T47D (cell line): ENCODE results near the gene AMPD3.

Experiments used
- DNase-seq, 2 experiments: peaks; one replicate each; pipeline versions ENCODE4 v3.0.0 to v3.0.0-alpha.2; 2011 to 2012; ENCODE audit warnings: low read depth in 1 of 2, low spot score in 1 of 2
- JUND ChIP-seq: IDR thresholded peaks from 2 replicates; pipeline ENCODE4 v1.6.1; 2012; ENCODE audit warnings: low read depth
- in situ Hi-C: cut with HindIII; loops from 2 replicates; pipeline ENCODE4 v1.10.0; 2016; ENCODE audit warnings: low sequenced_read_pairs, low pct_unique_long_range_greater_than_20kb

AMPD3 gene

DNA sequence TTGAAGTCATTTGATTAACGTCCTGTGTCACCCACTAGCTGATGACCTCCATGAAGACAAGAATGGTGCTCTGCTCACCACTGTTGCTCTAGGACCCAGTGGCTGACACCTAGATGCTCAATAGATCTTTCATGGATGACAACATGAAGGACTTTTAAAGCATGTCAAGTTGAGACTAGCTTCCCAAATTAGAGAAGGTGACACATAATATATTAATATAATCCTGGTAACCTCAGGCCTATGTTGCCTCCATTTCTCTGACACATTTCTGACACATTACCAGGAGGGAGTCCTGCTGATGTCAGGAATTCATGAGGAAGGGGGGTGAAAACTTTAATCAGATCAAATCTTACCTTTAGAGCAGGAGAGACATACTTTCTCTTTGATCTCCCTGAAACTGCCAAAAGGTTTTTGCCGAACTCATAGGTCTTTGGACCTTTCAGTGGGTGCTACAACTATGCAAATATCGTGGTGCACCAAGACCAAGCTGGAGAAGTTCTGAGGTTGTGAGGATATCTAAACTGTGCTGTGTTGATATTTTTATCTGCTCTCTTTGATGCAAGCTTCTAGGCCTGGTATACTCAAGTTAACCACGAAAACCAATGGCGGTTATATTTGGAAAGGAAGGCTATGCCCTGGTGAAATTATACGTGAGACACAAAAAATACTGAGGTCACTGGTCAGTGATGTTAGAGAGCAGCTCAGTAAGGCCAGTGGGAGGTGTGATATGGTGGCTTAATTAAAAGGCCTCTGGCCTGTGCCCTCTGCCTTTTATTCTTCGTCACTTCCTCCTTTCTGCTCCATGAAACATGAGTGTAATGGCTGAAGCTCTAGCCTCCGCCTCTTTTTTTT is 13.2 kb upstream of the AMPD3 start:
- TF ChIP-seq JUND = no peak
- in situ Hi-C loops = no loop called here
- DNase-seq = no peak

DNA sequence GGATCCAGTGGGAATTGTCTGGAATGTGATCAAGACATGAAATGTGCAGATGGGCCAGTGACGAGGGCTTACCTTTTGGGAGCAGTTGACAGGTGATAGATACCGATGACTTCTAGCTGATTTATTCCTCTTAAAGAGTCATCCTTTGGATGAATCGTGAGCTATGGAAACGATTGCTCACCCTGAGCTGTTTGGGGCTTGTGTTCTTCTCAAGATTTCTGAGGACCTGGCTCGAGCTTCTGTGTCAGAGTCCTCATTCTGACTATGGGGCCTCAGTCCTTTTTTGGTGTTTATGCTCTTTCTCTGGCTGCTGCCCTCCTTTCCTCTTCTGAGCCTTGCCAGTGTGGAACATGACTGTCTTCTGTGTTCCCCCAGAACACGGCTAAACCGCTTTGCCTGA is 11.9 kb upstream of the AMPD3 start:
- in situ Hi-C loops = no loop called here
- no peak for DNase-seq
- TF ChIP-seq JUND = no peak

DNA sequence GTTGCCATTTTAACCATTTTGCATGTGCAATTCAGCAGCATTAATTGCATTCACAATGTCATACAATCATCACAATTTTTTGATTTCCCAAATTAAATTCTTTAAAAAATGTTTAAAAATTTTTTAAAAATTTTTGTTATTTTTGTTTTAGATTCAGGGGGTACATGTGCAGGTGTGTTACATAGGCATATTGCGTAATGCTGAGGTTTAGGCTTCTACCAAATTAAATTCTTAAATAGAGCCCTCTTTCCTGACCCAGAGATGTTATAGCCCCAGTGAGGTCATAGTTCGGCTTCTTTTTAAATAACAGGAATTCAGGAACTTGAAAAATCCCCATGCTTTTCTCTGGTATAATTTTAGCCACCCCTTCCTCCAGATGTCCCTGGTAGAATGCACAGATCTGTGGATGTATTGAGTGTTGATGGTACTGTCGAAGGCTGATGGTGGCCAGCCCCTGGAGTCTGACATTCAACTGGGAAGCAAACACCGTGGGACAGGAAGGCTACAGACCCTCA is 11.3 kb upstream of the AMPD3 start:
- in situ Hi-C loops = no loop called here
- DNase-seq = no peak
- no peak for TF ChIP-seq JUND

DNA sequence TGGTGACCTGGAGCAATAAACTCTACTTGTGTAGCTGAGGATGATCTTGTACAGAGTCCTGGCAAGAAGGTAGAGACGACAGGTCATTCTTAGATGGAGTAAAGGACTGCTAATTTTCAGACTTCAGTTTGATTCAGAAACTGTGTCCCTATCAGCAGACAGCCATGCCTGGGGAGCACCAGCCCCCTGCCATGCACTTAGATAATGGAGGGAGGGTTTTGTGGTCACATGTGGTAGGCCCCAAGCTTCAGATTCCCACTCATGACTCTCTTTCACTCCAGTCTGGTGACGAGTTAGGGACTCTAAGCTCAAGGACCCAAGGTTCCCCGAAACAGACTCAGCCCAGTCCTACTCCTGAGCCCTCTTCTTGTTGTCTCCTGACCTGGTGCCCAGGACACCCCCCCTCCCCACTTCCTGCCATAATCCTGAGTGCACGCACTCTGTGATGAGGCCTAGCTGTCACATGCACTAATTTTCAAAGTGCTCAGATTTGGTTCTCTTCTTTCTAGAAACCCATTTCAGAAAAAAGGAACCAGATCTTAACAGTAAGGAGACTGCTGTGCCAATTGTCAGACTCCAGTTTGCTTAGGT is 10.2 kb upstream of the AMPD3 start:
- DNase-seq = no peak
- in situ Hi-C loops = no loop called here
- no peak for TF ChIP-seq JUND

DNA sequence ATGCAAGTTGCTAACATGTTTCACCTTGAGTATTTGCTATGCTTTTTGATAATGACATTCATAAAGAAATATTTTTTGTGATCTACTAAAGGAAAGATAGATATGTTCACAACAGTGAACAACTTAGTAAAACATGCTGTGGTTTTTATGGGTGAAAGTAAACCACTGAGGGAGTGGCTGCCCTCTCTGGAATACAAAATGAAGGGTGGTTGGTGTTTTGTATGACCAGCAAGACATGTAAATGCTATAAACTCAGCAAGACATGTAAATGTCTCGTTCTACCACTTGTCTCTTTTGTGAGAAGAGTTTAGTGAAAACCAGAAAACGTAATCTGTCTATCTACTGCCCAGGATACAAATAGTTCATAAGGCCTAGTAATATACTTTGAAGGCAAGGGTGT is 7.6 kb upstream of the AMPD3 start:
- in situ Hi-C loops = no loop called here
- no peak for TF ChIP-seq JUND
- DNase-seq = no peak

DNA sequence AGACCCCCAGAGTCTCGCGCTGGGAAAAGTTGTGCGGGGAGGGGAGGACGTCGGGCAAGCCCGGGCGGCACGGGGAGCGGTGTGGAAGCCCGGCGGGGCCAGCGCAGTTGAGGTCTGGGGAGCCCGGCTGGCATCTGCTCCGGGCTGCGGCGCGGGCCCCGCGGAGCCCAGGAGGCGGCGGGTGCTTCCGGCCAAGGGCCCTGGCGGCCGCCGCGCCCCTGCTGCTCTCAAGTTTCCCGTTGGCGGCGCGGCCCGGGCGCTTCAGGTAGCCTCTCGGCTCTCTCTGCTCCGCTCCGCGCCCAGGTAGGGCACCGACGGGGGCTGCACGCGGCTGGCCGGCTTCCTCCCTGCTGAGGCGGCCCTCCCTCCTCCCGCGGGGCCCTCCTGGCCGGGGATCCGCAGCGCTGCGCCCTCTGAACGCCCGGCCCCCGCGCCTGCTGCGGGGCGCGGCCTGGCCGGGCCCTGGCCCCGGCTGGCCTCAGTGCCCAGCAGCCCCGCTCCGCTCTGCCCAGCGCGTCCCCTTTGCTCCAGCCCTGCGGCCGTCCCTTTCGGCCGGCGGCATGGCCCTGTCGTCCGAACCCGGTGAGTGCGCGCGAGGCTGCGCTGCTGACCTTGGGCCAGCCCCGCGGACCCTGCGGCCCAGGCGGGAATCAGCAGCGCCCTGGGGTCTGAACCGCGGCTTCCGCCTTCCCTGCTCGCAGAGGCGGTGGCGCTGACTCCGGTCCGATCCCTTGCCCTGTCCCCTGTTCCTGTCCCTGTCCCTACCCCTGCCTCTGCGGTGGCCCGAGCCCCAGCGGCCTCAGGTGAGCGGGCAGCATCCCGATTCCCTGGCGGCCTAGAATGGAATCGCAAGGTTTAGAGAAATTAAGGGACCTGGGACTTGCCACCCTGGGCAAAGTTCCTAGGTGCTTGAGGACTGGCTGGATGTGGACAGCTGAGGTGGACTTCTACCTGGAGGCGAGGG is 4.3 kb upstream of the AMPD3 start:
- DNase-seq = peak; percentile 80 to 82
- TF ChIP-seq JUND = no peak
- in situ Hi-C loops = no loop called here

DNA sequence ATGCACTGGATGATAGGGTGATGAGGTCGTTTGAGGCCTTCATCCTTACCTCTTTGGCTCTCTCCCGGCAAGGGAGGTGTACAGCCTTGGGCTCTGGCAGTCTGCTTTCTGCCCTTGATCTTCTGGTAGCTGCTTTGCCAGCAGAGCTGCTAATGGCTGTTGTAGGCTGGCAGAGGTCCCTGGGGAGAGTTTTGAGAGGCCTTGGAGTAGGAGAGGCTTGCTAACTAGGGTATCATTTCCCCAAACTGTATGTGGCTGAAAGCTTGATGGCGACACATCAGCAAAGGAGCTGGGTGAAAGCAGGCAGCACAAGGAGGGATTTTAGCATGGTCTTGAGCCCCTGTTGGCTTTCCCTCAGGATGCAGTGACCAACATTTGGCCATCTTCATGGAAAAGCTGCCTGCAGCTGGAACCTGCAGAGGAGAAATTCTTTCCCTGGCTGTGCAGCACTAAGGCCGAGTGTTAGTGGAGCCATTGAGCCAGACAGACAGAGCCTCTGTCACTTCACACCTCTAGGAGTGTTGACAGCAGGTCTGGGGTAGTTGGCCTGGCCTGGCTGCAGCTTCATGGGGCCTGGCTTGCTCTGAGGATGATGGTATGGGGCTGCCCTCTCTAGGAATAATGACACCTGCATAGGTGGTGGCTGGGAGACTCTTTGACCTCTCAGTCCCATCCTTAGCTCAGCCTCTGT is 3.5 kb upstream of the AMPD3 start:
- no peak for TF ChIP-seq JUND
- in situ Hi-C loops = no loop called here
- no peak for DNase-seq

DNA sequence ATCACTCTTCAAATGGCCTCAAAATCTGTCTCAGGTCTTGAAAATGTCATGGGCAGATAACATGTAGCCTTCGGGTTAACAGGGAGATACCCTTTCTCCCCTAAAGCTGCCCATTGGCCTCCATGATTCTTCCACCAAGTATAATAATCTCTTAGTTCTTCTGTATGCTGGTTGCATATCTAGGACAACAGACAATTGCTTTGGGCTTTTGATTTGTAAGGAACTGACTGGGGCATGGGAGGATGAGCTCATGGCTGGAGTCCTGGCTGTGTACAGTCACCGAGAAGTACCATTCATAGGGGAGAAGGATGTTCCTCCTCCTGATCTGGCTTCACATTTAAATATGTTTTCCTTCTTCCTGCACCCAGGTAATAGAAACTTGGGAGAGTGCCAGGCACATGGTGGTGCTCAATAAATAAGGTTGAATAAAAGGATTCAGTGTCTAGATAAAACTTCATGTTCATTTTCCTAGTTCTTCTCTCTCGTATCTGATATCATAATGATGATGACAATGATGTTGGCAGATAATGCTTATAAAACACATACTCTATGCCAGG is 2.8 kb upstream of the AMPD3 start:
- DNase-seq = no peak
- in situ Hi-C loops = no loop called here
- no peak for TF ChIP-seq JUND

DNA sequence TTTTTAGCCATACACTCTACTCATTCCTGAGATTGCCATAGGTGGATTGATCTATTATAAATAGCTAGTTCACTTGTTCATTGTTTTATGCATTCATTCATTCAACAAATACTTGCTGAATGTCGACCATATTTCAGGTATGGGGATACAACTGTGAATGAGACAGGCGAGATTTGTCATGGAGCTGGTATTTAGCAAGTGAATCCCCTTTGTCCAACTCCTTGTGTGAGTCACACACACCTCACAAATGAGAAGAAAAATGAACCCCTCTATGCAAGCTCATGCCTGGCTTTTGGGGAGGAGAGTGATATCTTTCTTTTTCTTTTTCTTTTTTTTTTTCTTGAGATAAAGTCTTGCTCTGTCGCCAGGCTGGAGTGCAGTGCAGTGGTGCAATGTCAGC is 1.8 kb upstream of the AMPD3 start:
- TF ChIP-seq JUND = no peak
- in situ Hi-C loops = no loop called here
- DNase-seq = no peak

DNA sequence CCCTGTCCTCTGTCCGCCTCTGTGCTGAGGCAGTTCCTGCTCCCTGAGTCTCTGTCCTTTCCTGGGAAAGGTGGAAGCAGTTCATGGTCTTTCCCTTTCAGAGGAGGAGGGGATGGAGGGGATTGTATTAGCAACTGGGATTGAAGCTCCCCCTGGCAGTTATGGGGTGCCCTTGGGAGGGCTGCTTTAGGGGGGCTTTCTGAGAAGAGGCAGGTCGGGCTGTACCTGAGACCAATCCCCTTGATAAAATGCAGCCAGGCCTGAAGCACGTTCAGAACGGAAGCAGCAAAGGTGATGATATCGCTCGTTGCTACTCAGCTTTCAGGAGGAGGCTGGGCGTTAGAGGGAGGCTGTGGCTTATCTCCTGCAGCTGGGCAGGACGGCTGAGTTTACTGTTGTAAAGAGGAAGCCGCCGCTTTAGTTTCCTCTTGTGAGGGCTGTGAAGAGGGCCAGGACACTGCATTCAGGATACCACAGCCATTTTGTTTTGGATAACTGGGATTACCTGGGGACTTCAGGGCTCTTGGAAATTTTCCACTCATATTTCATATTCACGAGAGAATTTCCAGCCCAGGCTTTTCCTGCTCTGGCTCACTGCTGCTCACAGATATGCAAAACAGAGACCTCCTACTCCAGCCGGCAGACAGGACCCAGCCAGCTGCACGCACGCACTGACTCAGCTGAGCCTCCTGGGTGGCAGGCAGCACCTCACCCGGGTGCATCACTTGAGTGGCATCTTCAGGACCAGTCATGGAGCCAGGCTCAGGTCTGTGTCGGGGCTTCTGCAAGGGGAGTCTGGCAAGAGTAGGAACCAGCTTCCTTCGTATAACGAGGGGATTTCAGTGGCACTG is 798 bp downstream of the AMPD3 start:
- TF ChIP-seq JUND = no peak
- DNase-seq = no peak
- in situ Hi-C loops = no loop called here

DNA sequence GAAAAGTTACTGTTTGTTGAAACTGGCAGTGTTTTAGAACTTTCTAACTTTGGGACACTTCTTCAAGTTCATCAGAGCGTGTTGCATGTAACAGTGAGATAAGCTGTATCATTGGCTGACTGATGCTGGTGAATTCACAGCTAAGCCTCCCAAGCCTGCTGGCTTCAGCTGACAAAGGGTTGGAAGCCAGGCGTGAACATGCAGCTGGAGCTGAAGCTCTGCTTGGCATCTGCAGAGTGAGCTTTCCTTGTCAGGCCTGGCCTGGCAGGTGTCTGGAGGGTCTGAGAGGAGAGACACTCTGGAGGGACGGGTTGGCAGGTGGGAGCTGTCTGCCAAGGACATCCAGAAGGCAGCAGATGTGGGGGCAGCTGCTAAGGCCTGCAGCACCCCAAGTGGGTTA is 1.5 kb downstream of the AMPD3 start:
- TF ChIP-seq JUND = no peak
- DNase-seq = no peak
- in situ Hi-C loops = no loop called here
